GM18517 (cell line): ENCODE results near the gene OVAAL.
"Not testable (repeated sequence)": the region's sequence is repeated elsewhere in the genome, so short reads cannot be mapped to it uniquely, and the experiment has no call there.

Source experiments
- ATAC-seq: cut with Tn5 transposase; IDR thresholded peaks from one replicate; pipeline ENCODE4 v1.9.1; 2021; ENCODE audit warnings: mild to moderate bottlenecking, moderate library complexity; ENCODE audit not compliant: unreplicated experiment

The OVAAL gene

GRCh38 chr1:180540697-180541594, 17.8 kb upstream of the OVAAL start:
- ATAC-seq = no peak

- no peak for ATAC-seq
Measured at GRCh38 chr1:180542113-180542837, 16.5 kb upstream of the OVAAL start.

GRCh38 chr1:180542838-180543145, 16.0 kb upstream of the OVAAL start:
- no peak for ATAC-seq

- ATAC-seq = no peak
Measured at GRCh38 chr1:180544050-180544449, 14.7 kb upstream of the OVAAL start.

- ATAC-seq = no peak
Measured at GRCh38 chr1:180545991-180546390, 12.8 kb upstream of the OVAAL start.

- no peak for ATAC-seq
Measured at GRCh38 chr1:180548686-180549317, 10.0 kb upstream of the OVAAL start.

GRCh38 chr1:180549770-180550169, 9.0 kb upstream of the OVAAL start:
- not testable (repeated sequence) for ATAC-seq

GRCh38 chr1:180550241-180550640, 8.5 kb upstream of the OVAAL start:
- ATAC-seq = no peak

GRCh38 chr1:180551997-180552396, 6.8 kb upstream of the OVAAL start:
- ATAC-seq = no peak

GRCh38 chr1:180553046-180553445, 5.7 kb upstream of the OVAAL start:
- ATAC-seq = not testable (repeated sequence)

- ATAC-seq = no peak
Measured at GRCh38 chr1:180555411-180555810, 3.4 kb upstream of the OVAAL start.

GRCh38 chr1:180560200-180560867, 1.6 kb downstream of the OVAAL start:
- ATAC-seq = no peak

- no peak for ATAC-seq
Measured at GRCh38 chr1:180560868-180561600, 2.3 kb downstream of the OVAAL start.

- ATAC-seq = no peak
Measured at GRCh38 chr1:180562640-180563025, 3.9 kb downstream of the OVAAL start.

GRCh38 chr1:180563026-180563827, 4.5 kb downstream of the OVAAL start:
- no peak for ATAC-seq

- ATAC-seq = no peak
Measured at GRCh38 chr1:180565121-180565871, 6.5 kb downstream of the OVAAL start.

GRCh38 chr1:180566026-180566425, 7.3 kb downstream of the OVAAL start:
- ATAC-seq = no peak

GRCh38 chr1:180566495-180566894, 7.7 kb downstream of the OVAAL start:
- ATAC-seq = no peak

- no peak for ATAC-seq
Measured at GRCh38 chr1:180567654-180568053, 8.9 kb downstream of the OVAAL start.
